ENCODE data around the gene NRXN3.

The NRXN3 gene

GRCh38 chr14:79552778-79553177 lies 1382.6 kb downstream of the NRXN3 start:
- H3K4me3 ChIP-seq (ENCODE audit: low read length), result no peak overlapping the region
- TF ChIP-seq CTCF (conservative IDR thresholded peaks at IDR 0.05; ENCODE audit: low read length), result no peak
- no peak for DNase-seq (ENCODE audit: low read depth)

GRCh38 chr14:79554816-79555215 lies 1384.6 kb downstream of the NRXN3 start:
- no peak overlapping the region for H3K4me3 ChIP-seq (ENCODE audit: low read length)
- no peak for DNase-seq (ENCODE audit: low read depth)
- no peak for TF ChIP-seq CTCF (conservative IDR thresholded peaks at IDR 0.05; ENCODE audit: low read length)

GRCh38 chr14:79555429-79555828 lies 1385.3 kb downstream of the NRXN3 start:
- DNase-seq (ENCODE audit: low read depth), result no peak

GRCh38 chr14:79557309-79557708 lies 1387.1 kb downstream of the NRXN3 start:
- TF ChIP-seq CTCF (conservative IDR thresholded peaks at IDR 0.05; ENCODE audit: low read length), result no peak
- no peak overlapping the region for H3K4me3 ChIP-seq (ENCODE audit: low read length)
- no peak for DNase-seq (ENCODE audit: low read depth)

More at GRCh38 chr14:79555429-79555828, 1385.3 kb downstream of the NRXN3 start:
- no peak for TF ChIP-seq CTCF (conservative IDR thresholded peaks at IDR 0.05; ENCODE audit: low read length)
- no peak overlapping the region for H3K4me3 ChIP-seq (ENCODE audit: low read length)

- TF ChIP-seq CTCF (conservative IDR thresholded peaks at IDR 0.05; ENCODE audit: low read length), result no peak
- no peak overlapping the region for H3K4me3 ChIP-seq (ENCODE audit: low read length)
- no peak for DNase-seq (ENCODE audit: low read depth)
Observed at GRCh38 chr14:79562185-79562584, 1392.0 kb downstream of the NRXN3 start.

GRCh38 chr14:79564371-79564770 lies 1394.2 kb downstream of the NRXN3 start:
- no peak for TF ChIP-seq CTCF (conservative IDR thresholded peaks at IDR 0.05; ENCODE audit: low read length)
- no peak for DNase-seq (ENCODE audit: low read depth)

GRCh38 chr14:79567306-79567705 lies 1397.1 kb downstream of the NRXN3 start:
- TF ChIP-seq CTCF (conservative IDR thresholded peaks at IDR 0.05; ENCODE audit: low read length), result no peak
- no peak for DNase-seq (ENCODE audit: low read depth)
- H3K4me3 ChIP-seq (ENCODE audit: low read length), result no peak overlapping the region

More at GRCh38 chr14:79564371-79564770, 1394.2 kb downstream of the NRXN3 start:
- no peak overlapping the region for H3K4me3 ChIP-seq (ENCODE audit: low read length)
